GM18511 (cell line): Measurements from ENCODE around the gene SHANK2.
"Not testable (repeated sequence)": the region's sequence is repeated elsewhere in the genome, so short reads cannot be mapped to it uniquely, and the experiment has no call there.

ENCODE experiments used
- ATAC-seq: cut with Tn5 transposase; IDR thresholded peaks from one replicate; pipeline ENCODE4 v1.9.1; 2021; ENCODE audit warnings: mild to moderate bottlenecking, moderate library complexity; ENCODE audit not compliant: unreplicated experiment

The SHANK2 gene

GRCh38 chr11:71245601-71246391 lies 6.6 kb downstream of the SHANK2 start:
- ATAC-seq, result no peak

GRCh38 chr11:71244116-71244810 lies 8.1 kb downstream of the SHANK2 start:
- ATAC-seq, result no peak

- no peak for ATAC-seq
Measured at GRCh38 chr11:71242391-71242790, 10.0 kb downstream of the SHANK2 start.

- ATAC-seq, result no peak
Measured at GRCh38 chr11:71241721-71242259, 10.6 kb downstream of the SHANK2 start.

GRCh38 chr11:71240865-71241691 lies 11.3 kb downstream of the SHANK2 start:
- ATAC-seq, result no peak

GRCh38 chr11:71240061-71240690 lies 12.2 kb downstream of the SHANK2 start:
- ATAC-seq, result no peak

- no peak for ATAC-seq
Measured at GRCh38 chr11:71239581-71239980, 12.8 kb downstream of the SHANK2 start.

- no peak for ATAC-seq
Measured at GRCh38 chr11:71238941-71239340, 13.4 kb downstream of the SHANK2 start.

- no peak for ATAC-seq
Measured at GRCh38 chr11:71238285-71238875, 14.0 kb downstream of the SHANK2 start.

- no peak for ATAC-seq
Measured at GRCh38 chr11:71237853-71238252, 14.5 kb downstream of the SHANK2 start.

GRCh38 chr11:71236836-71237475 lies 15.4 kb downstream of the SHANK2 start:
- no peak for ATAC-seq

- ATAC-seq, result no peak
Measured at GRCh38 chr11:71235719-71236118, 16.7 kb downstream of the SHANK2 start.

GRCh38 chr11:71233896-71234852 lies 18.2 kb downstream of the SHANK2 start:
- not testable (repeated sequence) for ATAC-seq

GRCh38 chr11:71232364-71232763 lies 20.0 kb downstream of the SHANK2 start:
- no peak for ATAC-seq

GRCh38 chr11:71228961-71229360 lies 23.4 kb downstream of the SHANK2 start:
- ATAC-seq, result no peak

GRCh38 chr11:71227058-71227659 lies 25.2 kb downstream of the SHANK2 start:
- no peak for ATAC-seq

GRCh38 chr11:71223671-71224660 lies 28.4 kb downstream of the SHANK2 start:
- no peak for ATAC-seq
